ENCODE measurements around the gene SGMS1.

The SGMS1 gene

DNA sequence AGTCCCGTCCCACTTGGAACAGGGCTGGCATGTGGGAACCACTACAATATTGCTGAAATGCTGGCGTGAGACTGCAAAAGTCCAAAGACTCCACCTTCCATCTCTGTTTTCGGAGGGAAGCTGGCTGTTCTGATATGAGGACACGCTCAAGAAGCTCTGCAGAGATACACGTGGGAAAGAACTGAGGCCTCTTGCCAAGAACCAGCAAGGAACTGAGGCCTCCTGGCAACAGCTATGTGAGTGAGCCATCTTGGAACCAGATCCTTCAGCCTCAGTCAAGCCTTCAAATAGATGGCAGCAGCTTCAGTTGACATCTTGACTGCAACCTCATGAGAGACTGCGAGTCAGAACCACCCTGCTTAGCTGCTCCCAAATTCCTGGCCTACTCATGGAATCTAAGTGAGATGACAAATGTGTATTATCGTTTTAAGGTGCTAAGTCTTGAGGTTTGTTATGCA, 30.8 kb downstream of the SGMS1 start:
- H3K27ac ChIP-seq = no peak overlapping the region
- TF ChIP-seq, protein P1, sequence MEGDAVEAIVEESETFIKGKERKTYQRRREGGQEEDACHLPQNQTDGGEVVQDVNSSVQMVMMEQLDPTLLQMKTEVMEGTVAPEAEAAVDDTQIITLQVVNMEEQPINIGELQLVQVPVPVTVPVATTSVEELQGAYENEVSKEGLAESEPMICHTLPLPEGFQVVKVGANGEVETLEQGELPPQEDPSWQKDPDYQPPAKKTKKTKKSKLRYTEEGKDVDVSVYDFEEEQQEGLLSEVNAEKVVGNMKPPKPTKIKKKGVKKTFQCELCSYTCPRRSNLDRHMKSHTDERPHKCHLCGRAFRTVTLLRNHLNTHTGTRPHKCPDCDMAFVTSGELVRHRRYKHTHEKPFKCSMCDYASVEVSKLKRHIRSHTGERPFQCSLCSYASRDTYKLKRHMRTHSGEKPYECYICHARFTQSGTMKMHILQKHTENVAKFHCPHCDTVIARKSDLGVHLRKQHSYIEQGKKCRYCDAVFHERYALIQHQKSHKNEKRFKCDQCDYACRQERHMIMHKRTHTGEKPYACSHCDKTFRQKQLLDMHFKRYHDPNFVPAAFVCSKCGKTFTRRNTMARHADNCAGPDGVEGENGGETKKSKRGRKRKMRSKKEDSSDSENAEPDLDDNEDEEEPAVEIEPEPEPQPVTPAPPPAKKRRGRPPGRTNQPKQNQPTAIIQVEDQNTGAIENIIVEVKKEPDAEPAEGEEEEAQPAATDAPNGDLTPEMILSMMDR (conservative IDR thresholded peaks at IDR 0.05) = no peak

DNA sequence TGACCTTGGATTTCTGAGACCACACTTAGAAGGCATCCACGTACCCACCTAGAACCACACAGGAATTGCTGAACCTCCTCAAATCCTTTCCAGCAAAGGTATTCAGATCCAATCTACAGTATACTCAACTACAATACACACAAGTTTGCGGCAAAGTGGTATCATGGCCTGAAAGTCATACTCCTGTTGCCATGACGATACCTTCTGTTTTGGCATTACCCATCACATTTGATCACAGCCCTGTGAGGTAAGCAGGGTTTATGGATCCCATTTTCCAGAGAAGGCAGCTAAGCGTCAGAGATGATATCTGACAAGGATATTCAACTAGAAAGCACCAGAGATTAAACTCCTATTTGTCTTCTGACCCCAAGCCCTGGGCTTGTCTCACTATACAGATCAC, 32.8 kb downstream of the SGMS1 start:
- no peak overlapping the region for H3K27ac ChIP-seq
- TF ChIP-seq, protein P1 (conservative IDR thresholded peaks at IDR 0.05) = no peak

DNA sequence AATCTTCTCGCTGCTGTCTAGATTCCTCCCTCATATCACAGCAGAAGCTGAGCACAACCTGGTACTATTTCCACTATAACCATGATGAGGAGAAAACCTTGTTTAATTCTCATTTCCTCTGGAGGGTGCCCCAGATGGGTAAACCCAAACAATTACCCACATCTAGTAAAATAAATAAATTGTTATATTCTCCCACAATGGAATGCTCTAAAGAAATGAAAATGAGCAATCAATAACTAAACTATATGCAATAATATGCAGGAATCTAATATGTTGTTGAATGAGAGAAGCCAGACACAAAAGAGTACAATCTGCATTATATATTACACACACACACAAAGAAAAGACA, 37.0 kb downstream of the SGMS1 start:
- H3K27ac ChIP-seq = peak overlapping the region; percentile 100
- TF ChIP-seq, protein P1 (conservative IDR thresholded peaks at IDR 0.05) = no peak

DNA sequence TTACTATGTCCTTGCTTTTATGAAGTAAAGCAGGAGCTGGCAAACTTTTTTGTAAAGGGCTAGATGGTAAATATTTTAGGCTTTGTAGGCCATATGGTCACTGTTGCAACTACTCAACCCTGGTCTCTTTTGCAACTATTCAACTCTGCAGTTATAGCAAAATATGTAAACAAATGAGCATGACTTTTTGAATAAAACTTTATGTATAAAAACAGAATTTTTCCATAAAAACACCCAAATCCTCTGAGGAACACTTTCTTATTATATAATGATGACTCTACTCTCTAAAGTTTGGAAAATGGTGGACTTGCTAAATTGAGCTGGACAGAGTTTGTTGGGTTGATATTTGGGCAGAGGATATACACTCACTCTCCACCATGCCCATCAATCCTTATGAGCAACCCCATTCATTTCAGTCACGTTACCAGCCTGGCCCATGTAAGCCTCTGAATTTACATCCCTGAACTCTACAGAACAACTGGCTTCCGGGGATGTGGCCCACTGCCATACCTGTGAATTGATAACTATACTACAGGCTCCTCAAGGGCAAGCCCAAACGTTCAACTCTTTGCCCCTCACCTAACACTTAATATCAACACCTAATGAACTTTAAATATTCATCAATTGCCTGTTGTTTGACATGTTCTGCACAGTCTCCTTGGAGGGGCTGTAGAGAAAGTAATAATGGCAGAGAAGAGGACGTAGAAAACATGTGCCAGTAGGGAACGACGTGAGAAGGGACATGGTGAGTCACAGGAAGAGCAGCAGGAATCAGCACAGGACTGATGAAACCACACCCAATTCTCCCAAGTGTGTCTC, 37.6 kb downstream of the SGMS1 start:
- TF ChIP-seq, protein P1 (conservative IDR thresholded peaks at IDR 0.05) = no peak
- H3K27ac ChIP-seq = peak overlapping the region; percentile 100

DNA sequence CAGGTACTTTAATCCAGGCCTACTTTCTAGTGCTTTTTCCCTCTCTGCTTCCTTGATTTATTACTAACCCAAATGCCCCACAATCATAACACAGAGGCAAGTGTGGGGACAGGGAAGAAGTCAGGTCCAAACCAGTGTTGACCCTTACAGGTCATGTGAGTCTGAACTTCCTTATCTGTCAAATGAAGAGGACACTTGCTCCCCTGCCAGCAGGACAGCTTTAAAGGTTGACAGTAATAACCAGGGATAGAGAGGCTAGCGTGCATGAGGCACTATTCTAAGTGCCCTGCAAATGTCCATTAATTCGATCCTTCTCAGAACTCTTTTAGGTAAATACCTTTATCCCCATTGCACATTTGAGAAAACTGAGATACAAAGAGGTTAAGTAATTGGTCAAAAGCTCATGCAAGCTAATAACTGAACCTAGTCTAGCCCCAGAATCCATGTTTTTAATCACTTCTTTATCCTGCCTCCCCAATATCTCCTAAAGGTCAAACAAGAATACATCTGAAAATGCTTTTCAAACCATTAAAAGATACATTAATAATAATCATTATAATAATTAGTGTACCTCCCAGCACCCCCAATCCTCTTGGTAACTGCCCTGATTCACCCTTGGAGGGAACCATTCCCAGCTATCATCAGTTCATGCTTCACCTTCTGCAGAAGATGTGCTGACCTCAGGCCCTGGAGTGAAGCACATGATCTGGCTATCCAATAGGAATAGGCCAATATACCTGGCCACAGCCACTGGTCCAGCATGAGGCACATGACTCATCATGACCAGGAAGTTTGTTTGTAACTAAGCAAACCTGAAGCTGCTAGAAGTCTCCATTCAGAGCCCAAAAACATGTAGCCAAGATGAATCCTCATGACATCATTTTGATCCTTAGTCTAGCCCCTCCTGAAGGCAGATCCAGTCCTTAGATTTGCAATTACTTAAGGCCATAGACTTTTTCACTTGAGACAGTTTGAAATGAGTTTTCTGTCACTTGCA, 40.7 kb downstream of the SGMS1 start:
- TF ChIP-seq, protein P1 (conservative IDR thresholded peaks at IDR 0.05) = no peak
- H3K27ac ChIP-seq = peak overlapping the region; percentile 100

DNA sequence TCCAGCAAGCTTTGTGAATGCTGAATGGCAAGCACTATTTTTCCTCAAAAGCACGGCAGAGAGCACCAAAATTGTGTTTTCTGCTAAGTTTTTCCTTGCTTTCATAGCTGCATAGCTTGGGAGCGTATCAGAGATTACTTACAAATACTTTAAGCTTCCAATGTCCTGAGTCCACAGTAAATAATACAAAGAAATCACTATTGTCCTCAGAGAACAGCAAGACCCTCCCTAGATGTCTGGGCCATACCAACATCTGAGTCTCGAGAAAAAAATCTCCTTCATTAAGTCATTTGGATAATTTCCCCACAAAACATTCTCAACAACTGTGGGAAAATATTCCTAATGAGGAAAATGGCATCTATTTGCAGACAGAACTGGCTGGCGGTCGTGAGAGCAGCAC, 41.7 kb downstream of the SGMS1 start:
- peak overlapping the region; percentile 100 for H3K27ac ChIP-seq
- TF ChIP-seq, protein P1 (conservative IDR thresholded peaks at IDR 0.05) = no peak

DNA sequence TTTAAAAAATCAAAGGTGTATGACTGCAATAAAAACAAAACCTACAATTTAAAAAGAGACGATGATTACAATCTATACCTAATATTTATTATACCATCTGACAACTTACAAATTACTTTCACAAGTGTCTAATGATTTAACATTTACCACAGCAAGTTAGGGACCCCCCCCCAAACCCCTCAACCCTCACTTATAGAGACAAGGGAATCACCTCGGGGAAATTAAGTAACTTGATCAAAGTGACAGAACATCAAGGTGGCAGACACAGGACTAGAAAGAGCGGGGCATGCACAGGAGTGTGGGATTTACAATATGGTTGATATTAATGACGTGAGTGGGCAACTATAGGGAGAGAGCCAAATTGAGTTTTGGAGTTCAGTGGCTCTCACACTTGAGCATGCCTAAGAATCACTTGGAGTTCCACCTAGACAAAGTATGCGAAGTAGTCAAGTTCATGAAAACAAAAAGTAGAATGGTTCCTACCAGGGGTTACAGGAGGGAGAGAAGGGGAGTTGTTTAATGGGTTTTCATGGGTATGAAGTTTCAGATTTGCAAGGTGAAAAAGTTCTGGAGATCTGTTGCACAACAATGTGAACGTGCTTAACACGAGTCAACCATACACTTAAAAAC, 43.4 kb downstream of the SGMS1 start:
- peak overlapping the region; percentile 100 for H3K27ac ChIP-seq
- TF ChIP-seq, protein P1 (conservative IDR thresholded peaks at IDR 0.05) = no peak
